Mammary epithelial cell (primary cell): ENCODE measurements around the gene AP2S1.

ENCODE experiments used
- EZH2 ChIP-seq: IDR thresholded peaks from 2 replicates; pipeline ENCODE4 v1.6.1; 2012; ENCODE audit warnings: low read length, inconsistent platforms, borderline replicate concordance
- TF ChIP-seq, protein P1 (sequence below), 2 donors: IDR thresholded peaks in 1 of 2; conservative IDR thresholded peaks in 1 of 2; 2 replicates each; pipeline ENCODE4 v1.5.1; 2011 to 2012; ENCODE audit warnings: inconsistent platforms in 2 of 2, low read length in 2 of 2, mild to moderate bottlenecking in 2 of 2, control low read depth in 1 of 2, low read depth in 1 of 2; ENCODE audit not compliant: insufficient read depth in 1 of 2; ENCODE audit errors: extremely low read depth in 1 of 2

- TF ChIP-seq, protein P1, sequence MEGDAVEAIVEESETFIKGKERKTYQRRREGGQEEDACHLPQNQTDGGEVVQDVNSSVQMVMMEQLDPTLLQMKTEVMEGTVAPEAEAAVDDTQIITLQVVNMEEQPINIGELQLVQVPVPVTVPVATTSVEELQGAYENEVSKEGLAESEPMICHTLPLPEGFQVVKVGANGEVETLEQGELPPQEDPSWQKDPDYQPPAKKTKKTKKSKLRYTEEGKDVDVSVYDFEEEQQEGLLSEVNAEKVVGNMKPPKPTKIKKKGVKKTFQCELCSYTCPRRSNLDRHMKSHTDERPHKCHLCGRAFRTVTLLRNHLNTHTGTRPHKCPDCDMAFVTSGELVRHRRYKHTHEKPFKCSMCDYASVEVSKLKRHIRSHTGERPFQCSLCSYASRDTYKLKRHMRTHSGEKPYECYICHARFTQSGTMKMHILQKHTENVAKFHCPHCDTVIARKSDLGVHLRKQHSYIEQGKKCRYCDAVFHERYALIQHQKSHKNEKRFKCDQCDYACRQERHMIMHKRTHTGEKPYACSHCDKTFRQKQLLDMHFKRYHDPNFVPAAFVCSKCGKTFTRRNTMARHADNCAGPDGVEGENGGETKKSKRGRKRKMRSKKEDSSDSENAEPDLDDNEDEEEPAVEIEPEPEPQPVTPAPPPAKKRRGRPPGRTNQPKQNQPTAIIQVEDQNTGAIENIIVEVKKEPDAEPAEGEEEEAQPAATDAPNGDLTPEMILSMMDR (conservative IDR thresholded peaks at IDR 0.05 in 1 of 2, IDR thresholded peaks at IDR 0.05 in 1 of 2; ENCODE audit: extremely low read depth in 1 of 2, insufficient read depth in 1 of 2, low read depth in 1 of 2, low read length in 2 of 2) = no peak
- TF ChIP-seq EZH2 = no peak
These were observed 37.4 kb downstream of the AP2S1 start for GRCh38 chr19:46812977-46813838.
